GM15510 (cell line): ENCODE results near the gene GCAT.
A peak's percentile ranks its signal among the peaks of the same experiment; 100 is the strongest.

Source experiments
- POLR2A ChIP-seq: IDR thresholded peaks from 3 replicates; pipeline ENCODE4 v1.6.1; 2011; ENCODE audit warnings: borderline replicate concordance; ENCODE audit not compliant: insufficient read length; ENCODE audit errors: extremely low read depth

GCAT gene

GRCh38 chr22:37842015-37842793 lies 34.5 kb downstream of the GCAT start:
- no peak for TF ChIP-seq POLR2A

DNA sequence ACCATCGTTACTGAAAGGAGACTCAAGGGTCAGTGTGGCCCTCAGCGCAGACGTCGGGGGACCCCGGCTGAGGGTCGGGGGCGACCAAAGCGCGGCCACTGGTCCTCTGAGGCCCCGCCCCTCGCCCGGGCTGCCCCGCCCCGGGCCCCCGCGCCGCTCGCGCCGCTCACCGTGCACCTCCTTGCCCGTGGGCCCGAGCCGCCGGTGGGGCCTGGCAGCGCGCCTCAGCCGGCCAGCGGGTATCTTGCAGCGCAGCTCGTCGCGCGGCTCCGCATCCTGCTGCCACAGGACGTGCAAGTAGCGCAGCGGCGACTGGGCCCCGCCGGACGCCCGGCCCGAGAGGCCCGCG lies 36.0 kb downstream of the GCAT start:
- peak; percentile 3 for TF ChIP-seq POLR2A

- no peak for TF ChIP-seq POLR2A
Measured at GRCh38 chr22:37844904-37845329, 37.2 kb downstream of the GCAT start.

DNA sequence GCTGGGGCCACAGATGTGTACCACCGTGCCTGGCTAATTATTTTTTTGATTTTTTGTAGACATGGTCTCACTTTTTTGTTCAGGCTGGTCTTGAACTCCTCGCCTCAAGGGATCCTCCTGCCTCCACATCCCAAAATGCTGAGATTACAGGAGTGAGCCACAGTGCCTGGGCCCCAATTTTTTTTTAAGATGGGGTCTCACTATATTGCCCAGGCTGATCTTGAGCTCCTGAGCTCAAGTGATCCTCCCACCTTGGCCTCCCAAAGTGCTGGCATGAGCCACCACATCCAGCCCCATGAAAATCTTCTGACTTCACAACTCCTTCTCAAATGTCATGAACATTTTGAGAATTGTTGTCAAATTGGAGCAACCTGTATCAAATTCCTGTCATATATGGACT lies 38.7 kb downstream of the GCAT start:
- TF ChIP-seq POLR2A, result no peak

DNA sequence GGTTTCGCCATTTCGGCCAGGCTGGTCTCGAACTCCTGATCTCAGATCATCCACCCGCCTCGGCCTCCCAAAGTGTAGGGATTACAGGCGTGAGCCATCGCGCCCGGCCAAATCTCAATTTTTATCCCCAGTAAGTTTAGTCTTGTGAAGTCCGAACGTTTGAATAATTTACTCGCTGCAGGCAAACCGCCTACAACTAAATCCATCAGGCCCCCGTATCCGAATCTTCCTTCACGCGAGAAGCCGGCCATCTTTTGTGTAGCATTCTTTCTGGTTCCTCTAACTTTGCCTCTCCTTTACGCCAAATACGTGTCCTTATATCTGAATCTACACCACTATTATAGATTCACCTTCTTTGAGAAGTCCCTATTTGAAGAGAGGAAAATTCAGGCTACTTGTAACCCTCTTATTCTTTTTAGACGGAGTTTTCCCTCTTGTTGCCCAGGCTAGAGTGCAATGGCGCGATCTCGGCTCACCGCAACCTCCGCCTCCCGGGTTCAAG lies 40.9 kb downstream of the GCAT start:
- no peak for TF ChIP-seq POLR2A

DNA sequence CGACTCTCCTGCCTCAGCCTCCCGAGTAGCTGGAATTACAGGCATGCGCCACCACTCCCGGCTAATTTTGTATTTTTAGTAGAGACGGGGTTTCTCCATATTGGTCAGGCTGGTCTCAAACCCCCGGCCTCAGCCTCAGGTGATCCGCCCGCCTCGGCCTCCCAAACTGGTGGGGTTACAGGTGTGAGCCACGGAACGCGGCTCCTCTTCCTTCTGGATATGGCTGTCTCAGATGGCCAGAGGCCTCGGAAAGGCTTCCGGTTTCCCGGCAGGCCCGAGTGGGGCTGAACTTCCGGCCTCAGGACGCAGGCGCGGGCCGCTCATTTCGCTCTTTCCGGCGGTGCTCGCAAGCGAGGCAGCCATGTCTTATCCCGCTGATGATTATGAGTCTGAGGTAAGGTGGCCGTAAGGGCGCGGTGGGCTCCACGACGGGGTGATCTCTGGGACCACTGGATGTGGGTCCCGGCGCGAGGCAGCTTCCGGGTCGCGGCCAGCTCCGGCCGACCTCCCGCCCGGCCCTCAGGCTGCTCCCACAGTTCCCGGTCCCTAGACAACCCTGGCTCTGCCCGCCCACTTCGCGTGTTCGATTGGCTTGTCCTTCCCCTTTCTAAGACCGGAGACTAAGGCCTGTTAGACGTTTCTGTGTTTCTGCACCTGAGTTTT lies 41.5 kb downstream of the GCAT start, which contains the start of gene EIF3L:
Gene EIF3L (plus strand): TSS at position 331 of the 663 bp plus-strand sequence. CDS start 31 bp downstream, at position 362.
- TF ChIP-seq POLR2A, result peak; percentile 85

GRCh38 chr22:37850801-37851200 lies 43.1 kb downstream of the GCAT start:
- no peak for TF ChIP-seq POLR2A

GRCh38 chr22:37852418-37852817 lies 44.7 kb downstream of the GCAT start:
- TF ChIP-seq POLR2A, result no peak

DNA sequence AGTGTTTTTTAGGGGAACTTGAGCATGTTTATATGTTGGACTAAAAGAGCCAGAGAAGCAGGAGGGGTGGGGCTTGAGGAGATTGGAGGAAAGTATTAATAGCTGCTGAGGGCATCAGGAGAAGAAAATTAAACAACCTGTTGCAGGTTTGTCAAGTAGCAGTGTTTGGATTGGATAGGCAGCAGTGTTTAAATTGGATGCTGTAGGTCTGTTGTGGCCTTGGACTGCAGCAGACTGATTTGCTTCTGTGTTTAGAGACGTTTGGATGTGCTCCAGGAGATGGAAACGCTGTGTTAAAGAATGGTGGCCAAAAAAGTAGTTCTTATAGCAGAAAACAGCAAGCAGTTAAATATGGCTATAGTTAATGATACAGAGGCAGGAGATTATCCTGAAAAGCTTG lies 47.2 kb downstream of the GCAT start:
- no peak for TF ChIP-seq POLR2A

DNA sequence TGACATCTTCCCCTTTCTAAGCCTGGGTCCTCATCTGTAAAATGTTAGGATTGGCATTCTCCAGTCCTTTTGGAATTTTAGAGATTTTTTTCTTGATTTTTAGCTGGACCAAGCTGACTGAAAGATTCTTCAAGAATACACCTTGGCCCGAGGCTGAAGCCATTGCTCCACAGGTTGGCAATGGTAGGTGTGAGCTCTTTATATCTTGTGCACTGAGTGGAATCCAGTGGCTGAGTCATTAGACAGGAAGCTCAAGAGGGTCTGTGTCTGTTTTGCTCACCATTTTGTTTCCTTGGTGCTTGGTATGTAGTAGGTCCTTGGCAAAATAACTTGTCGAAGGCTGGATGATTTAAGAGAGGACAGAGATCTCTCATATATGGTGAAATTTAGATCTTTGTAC lies 47.7 kb downstream of the GCAT start:
- TF ChIP-seq POLR2A, result no peak

DNA sequence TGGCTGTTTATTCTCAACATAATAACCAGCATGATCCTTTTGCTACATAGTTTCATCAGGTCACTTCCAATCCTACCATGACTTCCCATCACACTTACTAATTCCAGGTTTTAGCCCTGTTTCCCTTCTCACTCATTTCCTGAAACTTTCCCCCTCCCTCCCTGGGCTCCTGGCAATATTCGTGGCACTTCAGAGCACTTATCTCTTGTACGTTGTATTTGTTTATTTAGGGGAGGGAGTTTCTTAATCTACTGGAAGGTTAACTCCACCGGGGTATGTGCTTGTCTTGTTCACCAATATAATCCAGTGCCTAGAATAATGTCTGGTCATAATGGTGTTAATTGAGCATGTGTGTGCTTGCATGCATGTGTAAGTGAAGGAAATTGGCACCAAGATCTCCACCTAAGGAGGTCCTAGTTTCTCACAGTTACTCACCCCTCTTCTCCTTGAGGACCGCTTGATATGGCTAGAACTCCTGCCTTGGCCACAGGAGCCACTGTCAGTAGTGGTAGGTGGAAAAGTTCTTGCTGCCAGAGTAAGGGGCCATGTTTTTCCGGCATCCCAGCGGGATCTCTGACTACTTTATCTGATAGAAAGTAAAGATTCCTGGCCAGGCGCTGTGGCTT lies 53.2 kb downstream of the GCAT start:
- no peak for TF ChIP-seq POLR2A

DNA sequence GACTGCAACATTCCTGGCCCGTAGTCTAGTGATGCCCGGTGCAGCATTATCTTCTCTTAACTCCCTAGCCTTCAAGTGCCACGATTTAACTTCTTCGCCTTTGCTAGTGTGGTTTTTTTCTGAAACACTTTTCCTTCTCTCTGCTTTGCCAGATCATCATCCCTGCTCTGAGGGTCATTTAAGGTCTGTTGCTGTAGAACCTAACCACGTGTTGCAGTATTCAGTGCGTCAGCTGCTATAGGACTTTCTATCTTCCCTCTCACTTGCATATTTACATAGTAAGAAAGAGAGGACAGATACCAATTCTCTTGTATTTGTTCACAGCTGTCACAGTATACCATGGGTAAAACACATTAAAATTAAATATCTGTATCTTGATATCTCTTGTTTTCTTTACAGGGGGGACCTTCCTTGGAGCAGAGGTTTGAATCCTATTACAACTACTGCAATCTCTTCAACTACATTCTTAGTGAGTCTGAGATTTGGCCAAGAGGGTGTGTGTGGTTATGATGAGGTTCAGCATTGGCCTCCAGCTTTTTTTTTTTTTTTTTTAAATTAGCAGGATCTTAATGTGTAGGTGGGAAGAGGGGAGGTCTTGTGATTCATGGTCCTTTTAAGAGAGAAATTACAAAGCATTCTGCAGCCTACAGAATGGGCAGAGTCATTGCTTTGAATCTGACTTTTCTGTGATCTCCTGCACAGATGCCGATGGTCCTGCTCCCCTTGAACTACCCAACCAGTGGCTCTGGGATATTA lies 55.0 kb downstream of the GCAT start:
- no peak for TF ChIP-seq POLR2A

DNA sequence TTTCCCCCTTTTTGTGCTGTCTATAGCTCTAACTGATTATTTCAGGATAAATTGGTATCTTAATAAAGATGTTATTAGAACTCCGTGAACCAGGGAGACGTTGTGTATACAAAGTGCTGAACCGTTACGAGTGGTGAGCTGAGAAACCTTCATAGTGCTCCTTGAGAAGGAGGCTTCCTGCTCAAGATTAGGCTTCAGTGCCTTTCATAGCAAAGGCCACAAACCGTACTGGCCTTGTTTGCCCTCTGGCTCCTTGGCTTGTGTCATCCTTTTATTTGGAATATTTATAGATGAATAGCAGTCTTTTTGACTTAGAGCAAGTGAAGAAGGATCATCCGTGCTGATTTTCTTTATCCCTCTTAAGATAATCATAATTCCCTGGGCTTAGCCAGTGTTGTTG lies 57.8 kb downstream of the GCAT start:
- no peak for TF ChIP-seq POLR2A
